NOMO-1 treated with DMSO at 0.1 percent for 48 hours (cell line): ENCODE data around the gene GAS5.
"Not testable (repeated sequence)": the region's sequence is repeated elsewhere in the genome, so short reads cannot be mapped to it uniquely, and the experiment has no call there.

ENCODE experiments used
- DNase-seq: peaks from one replicate; lab custom pipeline; 2025; ENCODE audit not compliant: unreplicated experiment; lab: John Stamatoyannopoulos, UW

The GAS5 gene

DNA sequence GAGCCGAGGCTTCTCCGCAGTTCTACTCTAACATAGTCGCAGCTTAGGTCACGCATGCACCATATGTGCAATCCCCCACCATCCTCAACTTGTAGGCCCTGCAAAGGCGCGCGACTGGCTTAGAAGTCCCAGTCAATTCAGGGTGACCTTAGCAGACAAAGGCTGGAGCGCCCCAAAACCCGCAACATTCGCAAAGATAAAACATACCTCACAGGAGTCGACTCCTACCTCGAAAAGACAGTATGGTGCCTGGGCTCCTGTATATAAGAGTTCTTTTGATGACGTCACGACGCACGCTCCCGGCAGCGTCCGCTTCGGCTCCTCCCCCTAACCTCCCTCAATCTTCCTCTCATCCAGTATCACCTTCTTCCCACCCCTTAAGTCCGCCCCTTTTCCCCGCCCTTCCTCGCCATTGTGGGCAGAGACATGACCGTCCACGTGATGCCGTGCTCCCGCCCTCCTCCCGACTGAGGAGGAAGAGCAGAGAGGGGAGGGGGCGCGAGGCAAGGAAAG is at the start of gene GAS5:
Gene GAS5, minus strand, starts transcription at position 237 of the 513 bp plus-strand sequence.
- DNase-seq: peak; percentile 98

DNA sequence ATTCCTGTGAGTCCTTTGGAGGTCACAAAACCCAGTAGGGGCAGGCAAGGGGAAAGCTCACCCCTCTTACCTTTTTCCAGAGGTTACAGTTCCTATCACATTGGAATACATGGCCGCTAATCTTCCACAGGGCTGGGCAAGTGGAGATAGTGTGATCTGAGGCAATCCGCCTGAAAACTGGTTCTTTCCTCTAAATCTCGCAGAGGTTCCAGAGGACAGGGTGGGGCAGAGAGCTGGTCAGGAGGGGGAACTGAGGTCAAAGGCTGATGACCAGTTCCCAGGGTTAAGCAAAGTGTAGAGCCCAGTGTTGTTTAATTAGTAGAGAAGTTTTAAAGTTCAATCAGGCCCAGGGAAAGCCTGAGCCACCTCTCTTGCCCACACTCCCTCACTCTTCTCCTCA is 49.4 kb upstream of the GAS5 start, which contains the start of gene SERPINC1:
Gene SERPINC1, minus strand, starts transcription at position 179 of the 400 bp plus-strand sequence. Its CDS starts 68 bp downstream, at position 111.
- no peak for DNase-seq

- DNase-seq: no peak
These were observed 48.9 kb upstream of the GAS5 start for GRCh38 chr1:173916667-173917066.

DNA sequence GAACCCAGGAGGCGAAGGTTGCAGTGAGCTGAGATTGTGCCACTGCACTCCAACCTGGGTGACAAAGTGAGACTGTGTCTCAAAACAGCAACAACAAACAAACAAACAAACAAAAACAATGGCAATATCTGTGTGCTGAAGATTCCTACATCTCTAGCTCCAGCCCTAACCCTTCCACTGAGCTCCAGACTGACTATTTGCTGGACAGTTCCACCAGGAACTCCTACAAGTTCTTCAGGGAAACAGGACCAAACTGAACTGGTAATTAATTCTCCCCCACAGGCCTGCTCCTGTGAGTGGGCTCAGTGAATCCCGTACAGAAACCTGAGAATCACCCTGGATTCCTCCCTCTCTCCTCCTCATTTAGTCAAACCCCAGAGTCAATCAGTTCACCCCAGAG is 47.8 kb upstream of the GAS5 start:
- DNase-seq: no peak

GRCh38 chr1:173914366-173914871 is 46.6 kb upstream of the GAS5 start:
- DNase-seq: no peak

GRCh38 chr1:173913111-173913510 is 45.3 kb upstream of the GAS5 start:
- no peak for DNase-seq

DNA sequence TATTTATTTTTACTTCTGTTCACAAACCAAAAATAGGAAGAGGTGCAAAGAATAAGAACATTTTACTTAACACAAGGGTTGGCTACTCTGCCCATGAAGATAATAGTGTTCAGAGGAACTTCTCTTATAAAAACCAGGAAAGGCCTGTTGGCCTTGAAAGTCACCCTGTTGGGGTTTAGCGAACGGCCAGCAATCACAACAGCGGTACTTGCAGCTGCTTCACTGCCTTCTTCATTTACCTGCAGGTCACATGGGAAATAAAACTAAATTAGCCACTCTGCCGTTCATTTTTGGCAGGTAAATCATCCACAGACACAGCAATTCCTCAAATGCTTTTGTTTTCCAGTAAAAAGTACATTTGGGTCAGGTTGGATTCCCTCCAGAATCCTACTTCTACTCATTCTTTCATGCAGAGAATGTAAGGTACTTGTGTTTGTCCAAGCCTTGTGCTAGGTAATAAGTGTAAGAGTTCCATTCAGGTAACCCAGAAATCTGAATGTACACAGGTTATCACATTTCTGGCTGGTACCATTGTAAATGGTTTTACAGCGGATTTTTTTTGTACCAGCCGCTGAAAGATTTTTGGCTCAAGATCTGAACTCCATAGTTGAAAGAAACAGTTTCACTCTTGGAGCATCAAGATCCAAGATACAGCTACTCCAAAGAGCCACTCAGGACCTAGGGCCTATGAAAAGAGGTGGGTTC is 36.2 kb upstream of the GAS5 start:
- DNase-seq: no peak

GRCh38 chr1:173900992-173901391 is 33.2 kb upstream of the GAS5 start:
- DNase-seq: no peak

DNA sequence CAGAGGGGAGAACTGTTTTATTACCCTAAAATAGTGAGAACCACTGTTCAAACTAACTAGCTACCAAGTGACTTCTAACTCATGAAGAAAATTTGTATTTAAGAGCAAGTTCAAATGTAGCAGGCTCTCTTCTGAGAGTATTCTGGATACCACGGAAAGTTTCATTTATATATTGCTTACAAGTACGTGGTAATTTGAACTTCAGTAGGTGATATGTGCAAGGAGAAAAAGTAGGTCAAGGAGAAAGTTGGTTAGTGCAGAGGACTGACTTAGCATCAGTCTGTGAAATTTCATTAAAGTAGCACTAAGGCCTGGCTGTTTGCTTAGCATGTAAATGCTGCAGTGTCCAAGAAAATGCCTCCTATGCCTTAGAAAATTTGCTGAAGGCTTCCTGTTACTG is 32.6 kb upstream of the GAS5 start:
- DNase-seq: no peak

GRCh38 chr1:173894189-173894588 is 26.4 kb upstream of the GAS5 start:
- DNase-seq: no peak

GRCh38 chr1:173893611-173894010 is 25.8 kb upstream of the GAS5 start:
- no peak for DNase-seq

DNA sequence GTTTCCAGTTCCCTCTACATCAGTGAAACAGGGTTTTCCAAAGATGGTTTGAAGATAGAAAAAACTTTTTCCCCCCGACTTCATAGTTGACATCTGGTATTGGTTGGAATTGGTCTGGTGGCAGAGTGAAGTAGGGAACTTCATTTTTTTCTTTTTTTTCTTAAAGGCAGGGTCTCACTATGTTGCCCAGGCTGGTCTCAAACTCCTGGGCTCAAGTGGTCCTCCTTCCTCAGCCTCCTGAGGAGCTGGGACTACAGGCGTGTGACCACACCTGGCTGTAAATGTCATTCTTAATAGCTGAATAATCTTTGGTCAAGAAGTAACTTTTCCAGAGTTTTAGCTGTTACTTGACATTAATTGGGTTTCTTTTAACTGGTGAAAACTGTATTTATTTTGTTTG is 22.1 kb upstream of the GAS5 start:
- no peak for DNase-seq

DNA sequence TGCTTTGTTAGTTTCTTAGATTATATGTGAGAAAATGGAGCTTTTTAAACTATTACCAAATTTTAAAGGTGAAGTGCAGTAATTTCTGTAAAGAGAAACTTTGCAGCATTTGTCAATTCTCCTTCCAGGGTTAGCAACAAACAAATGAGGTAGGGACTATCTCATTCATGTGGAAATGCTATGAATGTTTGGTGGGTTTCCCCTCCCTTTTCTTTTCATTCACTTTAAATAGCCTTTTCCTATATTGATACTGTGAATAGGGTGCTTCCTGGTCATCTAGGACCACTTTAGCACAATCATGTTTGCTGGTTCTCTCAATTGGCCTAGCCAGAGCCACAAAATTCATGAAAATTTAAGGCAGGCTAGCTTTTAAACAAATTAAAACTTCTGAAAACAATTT is 21.0 kb upstream of the GAS5 start:
- no peak for DNase-seq

DNA sequence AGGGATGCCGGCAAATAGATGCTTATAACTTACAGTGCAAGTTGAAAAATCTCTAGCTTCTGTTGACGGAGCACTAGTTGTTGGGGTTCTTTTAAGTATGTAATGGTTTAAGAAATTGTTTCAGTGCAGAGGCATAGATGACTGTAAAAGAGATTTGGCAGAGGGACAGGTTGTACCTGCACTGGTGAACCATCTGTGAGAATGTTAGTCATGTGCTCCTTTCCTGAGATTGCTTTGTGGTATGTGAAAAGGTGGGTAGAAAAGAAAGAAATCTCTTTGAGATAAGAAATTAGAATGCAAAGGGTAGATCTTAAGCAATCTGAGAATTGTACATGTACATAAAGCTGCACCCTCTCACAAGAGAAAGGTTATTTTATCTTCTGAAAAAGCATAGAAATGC is 19.8 kb upstream of the GAS5 start:
- DNase-seq: no peak

GRCh38 chr1:173886746-173887611 is 19.2 kb upstream of the GAS5 start:
- no peak for DNase-seq

GRCh38 chr1:173884701-173885100 is 16.9 kb upstream of the GAS5 start:
- DNase-seq: no peak

DNA sequence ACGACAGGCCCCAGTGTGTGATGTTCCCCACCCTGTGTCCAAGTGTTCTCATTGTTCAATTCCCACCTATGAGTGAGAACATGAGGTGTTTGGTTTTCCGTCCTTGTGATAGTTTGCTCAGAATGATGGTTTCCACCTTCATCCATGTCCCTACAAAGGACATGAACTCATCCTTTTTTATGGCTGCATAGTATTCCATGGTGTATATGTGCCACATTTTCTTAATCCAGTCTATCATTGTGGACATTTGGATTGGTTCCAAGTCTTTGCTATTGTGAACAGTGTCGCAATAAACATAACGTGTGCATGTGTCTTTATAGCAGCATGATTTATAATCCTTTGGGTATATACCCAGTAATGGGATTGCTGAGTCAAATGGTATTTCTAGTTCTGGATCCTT is 13.3 kb upstream of the GAS5 start:
- not testable (repeated sequence) for DNase-seq

- DNase-seq: no peak
These were observed 10.5 kb upstream of the GAS5 start for GRCh38 chr1:173878251-173878650.

DNA sequence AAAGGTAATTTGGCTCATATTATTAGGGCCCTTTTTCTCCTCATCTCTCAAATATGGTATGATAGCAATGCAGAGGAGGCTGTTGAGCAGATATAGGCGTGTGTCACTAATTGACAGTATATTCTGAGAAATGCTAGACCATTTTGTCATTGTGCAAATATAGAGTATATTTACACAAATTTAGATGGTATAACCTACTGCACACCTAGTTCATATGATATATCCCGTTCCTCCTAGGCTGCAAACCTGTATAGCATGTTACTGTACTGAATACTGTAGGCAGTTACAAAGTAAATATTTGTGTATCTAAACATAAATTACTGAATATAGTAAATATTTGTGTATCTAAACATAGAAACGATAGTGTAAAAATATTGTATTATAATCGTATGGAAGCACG is 8.9 kb upstream of the GAS5 start:
- DNase-seq: no peak

DNA sequence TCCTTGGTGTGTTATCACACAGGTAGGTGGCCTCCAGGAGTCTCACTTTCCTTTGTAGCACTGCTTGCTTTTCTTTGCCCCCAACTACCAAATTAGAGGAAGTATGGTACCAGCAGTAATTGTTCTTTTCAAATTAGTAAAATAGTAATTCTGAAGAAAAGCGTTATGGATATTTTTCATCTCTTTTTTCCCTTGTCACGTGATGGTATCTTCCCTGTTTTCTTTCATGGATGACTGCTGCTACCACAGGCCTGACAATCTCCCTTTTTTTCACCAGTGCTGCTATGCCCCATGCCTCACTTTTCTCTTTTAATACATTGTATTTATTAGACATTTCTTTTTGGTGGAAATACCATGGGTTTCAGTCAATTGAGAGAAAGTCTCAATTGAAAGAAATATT is 3.7 kb upstream of the GAS5 start:
- DNase-seq: no peak

DNA sequence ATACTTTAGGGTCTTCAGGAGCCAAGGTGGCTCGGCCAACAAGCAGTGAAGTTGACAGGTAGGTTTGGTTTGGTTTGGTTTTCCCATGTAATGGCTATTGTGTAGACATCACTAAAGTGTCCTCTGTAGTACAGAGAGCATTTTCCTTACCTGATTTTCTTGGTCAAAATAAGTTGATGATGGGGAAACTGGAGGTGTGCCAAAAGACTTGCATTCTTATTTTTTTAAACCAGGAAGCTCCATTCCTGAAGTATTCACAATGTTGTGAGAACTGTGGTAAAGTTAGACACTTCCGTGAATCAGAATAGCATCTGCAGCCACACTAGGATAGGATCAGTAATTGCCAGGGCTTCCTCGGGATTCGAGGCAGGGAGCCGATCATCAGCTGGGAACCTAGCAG is 3.3 kb upstream of the GAS5 start:
- DNase-seq: no peak
